AG09319 (cell line): Measurements from ENCODE around the gene TAPT1.

Experiments
- DNase-seq: peaks from one replicate; pipeline ENCODE4 v3.0.0-alpha.2; 2010; ENCODE audit warnings: low read depth; ENCODE audit errors: extremely low read depth
- TF ChIP-seq, protein P1 (sequence below): IDR thresholded peaks from 2 replicates; pipeline ENCODE4 v1.5.1; 2011; ENCODE audit warnings: low read depth, mild to moderate bottlenecking, inconsistent platforms, low read length, moderate library complexity

Gene TAPT1, protein sequence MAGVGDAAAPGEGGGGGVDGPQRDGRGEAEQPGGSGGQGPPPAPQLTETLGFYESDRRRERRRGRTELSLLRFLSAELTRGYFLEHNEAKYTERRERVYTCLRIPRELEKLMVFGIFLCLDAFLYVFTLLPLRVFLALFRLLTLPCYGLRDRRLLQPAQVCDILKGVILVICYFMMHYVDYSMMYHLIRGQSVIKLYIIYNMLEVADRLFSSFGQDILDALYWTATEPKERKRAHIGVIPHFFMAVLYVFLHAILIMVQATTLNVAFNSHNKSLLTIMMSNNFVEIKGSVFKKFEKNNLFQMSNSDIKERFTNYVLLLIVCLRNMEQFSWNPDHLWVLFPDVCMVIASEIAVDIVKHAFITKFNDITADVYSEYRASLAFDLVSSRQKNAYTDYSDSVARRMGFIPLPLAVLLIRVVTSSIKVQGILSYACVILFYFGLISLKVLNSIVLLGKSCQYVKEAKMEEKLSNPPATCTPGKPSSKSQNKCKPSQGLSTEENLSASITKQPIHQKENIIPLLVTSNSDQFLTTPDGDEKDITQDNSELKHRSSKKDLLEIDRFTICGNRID

DNA sequence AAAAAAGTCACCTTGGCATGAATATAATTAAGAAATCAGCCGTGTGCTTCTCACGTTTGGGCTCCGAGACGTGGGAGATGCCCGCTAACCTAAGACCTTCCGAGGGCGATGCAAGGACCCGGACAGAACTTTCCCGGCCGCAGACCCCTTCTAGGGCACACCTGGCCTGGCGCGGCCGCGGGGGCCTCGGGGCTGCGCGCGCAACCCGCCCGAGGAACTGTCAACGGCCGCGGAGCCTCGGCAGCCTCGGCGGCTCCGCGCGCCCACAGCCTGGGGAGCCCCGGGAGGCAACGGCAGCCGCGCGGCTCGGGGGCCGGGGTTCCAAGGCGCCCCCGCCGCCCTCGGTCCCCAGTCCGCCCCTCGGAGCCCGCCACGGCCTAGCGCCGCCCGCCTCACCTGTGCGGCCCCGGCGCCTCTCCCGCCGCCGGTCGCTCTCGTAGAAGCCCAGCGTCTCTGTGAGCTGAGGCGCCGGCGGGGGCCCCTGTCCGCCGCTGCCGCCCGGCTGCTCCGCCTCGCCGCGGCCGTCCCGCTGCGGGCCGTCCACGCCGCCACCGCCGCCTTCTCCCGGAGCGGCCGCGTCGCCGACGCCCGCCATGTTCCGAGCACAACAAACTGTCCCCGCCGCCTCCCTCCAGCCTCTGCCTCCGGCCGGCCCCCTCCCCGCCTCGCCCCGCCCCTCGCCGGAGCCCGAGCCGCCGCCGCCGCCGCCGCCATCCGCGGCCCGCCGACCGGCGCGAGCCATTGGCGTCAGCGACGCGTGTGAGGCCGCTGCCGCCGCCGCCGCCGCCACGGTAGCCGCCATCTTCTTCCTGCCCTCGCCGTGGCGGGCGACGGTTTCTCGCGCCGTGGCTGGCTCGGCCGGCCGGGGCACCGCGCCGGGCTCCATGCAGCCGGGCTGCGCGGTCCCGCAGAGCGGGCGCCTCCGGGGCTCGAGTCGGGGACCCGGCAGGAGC is at the start of gene TAPT1:
TAPT1 (minus strand) TSS at position 609 of the 953 bp plus-strand sequence; CDS start at position 595, 14 bp downstream.
- TF ChIP-seq, protein P1, sequence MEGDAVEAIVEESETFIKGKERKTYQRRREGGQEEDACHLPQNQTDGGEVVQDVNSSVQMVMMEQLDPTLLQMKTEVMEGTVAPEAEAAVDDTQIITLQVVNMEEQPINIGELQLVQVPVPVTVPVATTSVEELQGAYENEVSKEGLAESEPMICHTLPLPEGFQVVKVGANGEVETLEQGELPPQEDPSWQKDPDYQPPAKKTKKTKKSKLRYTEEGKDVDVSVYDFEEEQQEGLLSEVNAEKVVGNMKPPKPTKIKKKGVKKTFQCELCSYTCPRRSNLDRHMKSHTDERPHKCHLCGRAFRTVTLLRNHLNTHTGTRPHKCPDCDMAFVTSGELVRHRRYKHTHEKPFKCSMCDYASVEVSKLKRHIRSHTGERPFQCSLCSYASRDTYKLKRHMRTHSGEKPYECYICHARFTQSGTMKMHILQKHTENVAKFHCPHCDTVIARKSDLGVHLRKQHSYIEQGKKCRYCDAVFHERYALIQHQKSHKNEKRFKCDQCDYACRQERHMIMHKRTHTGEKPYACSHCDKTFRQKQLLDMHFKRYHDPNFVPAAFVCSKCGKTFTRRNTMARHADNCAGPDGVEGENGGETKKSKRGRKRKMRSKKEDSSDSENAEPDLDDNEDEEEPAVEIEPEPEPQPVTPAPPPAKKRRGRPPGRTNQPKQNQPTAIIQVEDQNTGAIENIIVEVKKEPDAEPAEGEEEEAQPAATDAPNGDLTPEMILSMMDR, result no peak
- no peak for DNase-seq

DNA sequence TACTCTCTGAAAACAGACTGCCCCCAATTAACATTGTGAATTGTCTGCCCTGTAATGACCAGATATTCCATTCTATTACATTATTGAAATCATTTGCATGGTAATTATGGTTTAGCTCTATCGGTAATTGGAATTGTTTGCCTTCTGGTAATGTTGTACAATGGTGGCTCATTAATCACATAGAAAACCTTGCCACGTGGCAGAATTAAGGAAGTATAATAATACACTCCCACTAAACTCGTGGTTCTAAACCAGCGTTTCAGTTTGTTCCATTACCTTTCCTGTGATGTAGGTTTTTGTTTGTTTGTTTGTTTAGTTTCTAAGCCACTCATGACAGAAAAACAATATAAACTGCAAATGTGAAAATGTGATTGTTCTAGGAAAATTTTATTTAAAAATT is 45.1 kb upstream of the TAPT1 start:
- no peak for DNase-seq
- TF ChIP-seq, protein P1, result no peak

DNA sequence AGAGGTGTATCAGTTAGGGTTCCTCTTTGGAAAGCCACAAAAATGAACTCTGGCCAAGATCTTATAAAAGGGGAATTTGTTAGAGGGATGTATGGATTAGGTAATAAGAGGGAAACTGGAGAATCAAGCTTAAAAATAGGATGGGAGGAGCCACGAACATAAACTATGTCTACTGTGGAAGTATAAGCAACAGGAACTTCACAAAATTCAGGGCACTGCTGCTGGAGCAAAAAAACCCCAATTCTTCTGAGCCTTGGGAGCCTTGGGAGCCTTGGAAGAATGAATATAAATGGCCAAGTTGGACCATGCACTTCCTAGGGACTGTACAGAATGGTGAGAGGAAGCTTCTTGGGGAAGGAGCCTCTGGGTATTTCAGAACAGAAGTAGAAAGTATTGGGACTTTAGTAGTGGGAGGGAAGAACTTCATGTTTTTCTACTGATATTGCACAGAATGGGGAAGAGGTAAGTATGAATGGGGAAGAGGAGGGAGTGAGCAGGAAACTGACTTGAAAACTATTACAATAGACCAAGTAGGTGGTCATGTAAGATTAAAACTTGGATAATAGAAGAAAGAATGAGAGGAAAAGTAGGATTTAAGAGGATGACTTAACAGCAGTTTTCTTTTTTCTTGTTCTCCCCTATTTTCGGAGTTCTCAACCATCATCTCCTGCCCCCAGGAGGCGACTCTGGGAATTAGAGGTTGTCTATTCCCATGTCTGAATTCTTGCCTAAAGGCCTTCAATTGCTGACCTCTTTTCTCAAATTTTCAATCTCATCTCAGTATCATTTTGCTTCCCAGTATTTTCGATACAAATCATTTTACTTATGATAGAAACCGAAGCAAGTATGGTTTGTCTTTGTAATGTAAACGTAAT is 44.4 kb upstream of the TAPT1 start:
- no peak for DNase-seq

DNA sequence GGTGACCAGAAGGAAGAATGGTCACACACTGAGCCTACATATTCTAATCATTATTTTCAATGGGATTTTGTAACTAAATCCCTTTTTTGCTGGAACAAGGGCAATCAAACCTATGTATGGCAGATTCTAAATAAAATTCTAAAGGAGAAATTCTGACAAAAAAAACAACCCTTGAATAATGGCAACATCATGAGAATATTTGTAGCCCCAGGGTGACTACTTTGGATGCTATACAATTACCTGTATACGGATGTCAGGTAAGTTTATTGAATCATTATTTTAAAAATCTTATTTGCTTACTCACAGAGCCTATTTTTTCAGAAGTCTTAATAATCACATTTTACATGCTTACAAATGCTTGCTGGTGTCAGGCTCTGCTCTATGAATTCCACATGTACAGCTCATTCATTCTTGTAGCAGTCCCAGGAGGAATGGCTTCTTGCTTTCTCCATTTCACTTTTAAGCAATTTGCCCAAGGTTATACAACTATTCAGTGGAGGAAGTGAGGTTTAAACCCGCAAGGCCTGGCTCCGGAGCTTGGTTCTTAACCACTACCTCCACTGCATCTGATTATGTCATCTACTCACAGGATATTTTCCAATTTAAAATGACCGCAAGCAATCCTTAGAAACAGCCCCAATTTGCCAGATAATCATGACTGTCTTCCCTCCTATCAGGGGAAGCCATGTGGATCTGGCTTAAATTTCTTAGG is 43.6 kb upstream of the TAPT1 start:
- DNase-seq, result peak; percentile 90

More for the DNA sequence above, 44.4 kb upstream of the TAPT1 start:
- TF ChIP-seq, protein P1, result no peak; the same call in 1 of the 2 replicates

DNA sequence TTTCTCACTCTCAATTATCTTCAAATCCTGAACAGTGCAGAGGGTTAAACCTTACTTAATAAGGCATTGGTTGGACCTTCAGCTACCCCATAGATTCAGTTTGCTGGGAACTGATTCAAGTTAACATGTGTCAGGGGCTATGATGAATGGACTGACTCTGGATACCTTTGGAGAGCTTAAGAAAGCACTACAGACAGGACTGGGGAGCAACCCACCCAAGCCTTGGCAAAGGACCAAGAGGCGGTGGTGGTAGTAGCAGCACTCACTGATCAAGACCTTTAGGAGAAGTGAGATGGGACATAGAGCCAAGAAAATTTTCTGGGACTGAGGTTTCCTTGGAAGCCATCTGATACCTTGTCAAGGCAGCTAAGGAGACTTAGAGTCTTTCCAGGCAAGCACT is 43.0 kb upstream of the TAPT1 start:
- TF ChIP-seq, protein P1, result no peak
- DNase-seq, result no peak

DNA sequence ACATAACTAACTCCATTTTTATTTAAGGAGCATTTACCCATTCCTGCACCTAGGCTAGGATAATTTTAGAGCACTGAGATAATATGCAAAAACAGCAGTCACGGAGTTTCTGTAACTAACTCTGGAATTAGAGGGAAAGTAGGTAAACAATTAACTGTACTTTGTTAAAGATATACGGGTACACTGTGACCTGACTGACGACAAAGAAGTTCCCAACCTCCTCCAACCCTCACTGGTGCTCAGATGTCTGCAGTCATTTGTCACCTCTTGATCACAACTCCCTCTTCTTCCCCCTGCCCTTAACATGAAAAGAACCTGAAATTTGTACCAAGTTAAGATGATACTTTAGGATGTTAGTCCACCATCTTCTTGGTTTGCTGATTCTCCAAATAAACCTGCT is 42.0 kb upstream of the TAPT1 start:
- no peak for DNase-seq
- TF ChIP-seq, protein P1, result no peak

DNA sequence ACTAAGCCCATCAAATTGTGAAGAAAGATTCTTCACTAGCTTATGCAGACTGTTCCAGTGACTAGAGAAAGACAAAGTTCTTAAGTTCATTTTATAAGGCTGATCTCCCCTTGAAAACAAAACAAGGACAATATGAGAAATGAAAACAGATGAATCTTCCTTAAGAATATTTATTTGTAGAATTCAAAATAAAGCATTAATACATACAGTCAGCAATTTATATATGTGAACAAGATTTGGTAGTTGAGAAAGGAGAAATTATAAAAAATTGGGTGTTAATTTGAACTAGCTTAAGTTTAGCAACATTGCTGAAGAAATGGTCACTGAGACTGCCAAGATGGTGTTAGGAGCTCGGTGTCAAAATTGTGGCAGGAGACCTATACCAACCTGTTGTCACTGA is 41.4 kb upstream of the TAPT1 start:
- no peak for DNase-seq
- TF ChIP-seq, protein P1, result no peak
